GM12875 (cell line): ENCODE data around the gene FPR3.

Experiments
- H3K4me3 ChIP-seq: one replicate; pipeline ENCODE4 v1.5.1; 2011; ENCODE audit warnings: low read depth, low read length, control low read depth
- CTCF ChIP-seq: IDR thresholded peaks from 2 replicates; pipeline ENCODE4 v1.5.1; 2011; ENCODE audit warnings: low read depth, mild to moderate bottlenecking, control low read depth, inconsistent platforms, low read length, moderate library complexity, borderline replicate concordance; ENCODE audit not compliant: insufficient read depth

FPR3 gene

DNA sequence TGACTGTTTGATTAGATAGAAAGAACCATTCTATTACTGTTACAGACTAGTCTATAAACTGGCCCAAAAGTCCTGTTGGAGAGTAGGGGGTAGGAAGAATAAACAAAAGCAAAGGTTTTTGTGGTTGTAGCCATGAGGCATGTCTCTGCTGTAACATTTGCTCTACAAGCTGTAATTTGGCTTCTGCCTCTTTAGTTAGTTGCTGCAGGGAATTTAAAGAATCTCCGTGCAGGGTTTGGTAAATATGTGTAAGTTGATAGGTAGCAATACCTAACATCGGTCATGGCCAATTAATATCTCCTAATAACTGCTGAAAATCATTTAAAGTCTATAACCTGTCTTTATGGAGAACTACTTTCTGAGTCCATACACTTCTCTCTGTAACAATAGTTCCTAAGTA lies 13.0 kb downstream of the FPR3 start:
- H3K4me3 ChIP-seq: no peak overlapping the region
- TF ChIP-seq CTCF: no peak

GRCh38 chr19:51808333-51808986 lies 13.5 kb downstream of the FPR3 start:
- TF ChIP-seq CTCF: no peak
- H3K4me3 ChIP-seq: no peak overlapping the region

- TF ChIP-seq CTCF: no peak
These were observed 14.8 kb downstream of the FPR3 start for GRCh38 chr19:51809787-51810186.

DNA sequence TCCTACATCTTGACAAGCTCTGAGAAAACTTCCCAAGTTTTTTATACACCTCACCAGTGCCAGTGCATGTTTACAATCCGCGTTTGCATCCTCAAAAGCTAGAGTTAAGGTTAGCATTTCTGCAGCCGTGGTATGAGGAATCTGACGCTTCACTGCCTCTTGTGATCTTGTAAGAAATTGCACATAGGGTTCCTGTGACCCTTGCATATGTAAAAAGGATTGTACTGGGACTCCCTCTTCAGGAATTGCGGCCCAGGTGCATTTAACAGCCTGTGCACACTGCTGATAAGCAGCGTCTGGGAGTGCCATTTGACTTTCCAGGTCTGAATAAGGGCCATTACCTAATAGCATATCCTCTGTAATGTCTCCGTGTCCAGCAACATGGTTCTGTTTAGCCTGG lies 15.3 kb downstream of the FPR3 start:
- H3K4me3 ChIP-seq: no peak overlapping the region
- no peak for TF ChIP-seq CTCF

More at GRCh38 chr19:51809787-51810186, 14.8 kb downstream of the FPR3 start:
- no peak overlapping the region for H3K4me3 ChIP-seq

- H3K4me3 ChIP-seq: no peak overlapping the region
- no peak for TF ChIP-seq CTCF
These were observed 16.4 kb downstream of the FPR3 start for GRCh38 chr19:51811344-51811743.

DNA sequence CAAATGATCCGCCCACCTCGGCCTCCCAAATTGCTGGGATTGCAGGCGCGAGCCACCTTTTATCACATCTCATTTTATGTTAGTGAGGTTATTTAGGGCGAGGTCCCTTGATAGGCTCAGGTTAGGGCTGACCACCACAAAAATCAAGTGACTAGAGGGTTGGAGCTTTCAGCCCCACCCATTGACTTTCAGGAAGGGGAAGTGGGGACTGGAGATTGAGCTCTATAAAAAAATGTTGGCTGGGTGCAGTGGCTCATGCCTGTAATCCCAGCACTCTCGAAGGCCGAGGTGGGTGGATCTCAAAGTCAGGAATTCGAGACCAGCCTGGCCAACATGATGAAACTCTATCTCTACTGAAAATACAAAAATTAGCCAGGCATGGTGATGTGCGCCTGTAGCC lies 20.1 kb downstream of the FPR3 start:
- no peak for TF ChIP-seq CTCF
- no peak overlapping the region for H3K4me3 ChIP-seq

DNA sequence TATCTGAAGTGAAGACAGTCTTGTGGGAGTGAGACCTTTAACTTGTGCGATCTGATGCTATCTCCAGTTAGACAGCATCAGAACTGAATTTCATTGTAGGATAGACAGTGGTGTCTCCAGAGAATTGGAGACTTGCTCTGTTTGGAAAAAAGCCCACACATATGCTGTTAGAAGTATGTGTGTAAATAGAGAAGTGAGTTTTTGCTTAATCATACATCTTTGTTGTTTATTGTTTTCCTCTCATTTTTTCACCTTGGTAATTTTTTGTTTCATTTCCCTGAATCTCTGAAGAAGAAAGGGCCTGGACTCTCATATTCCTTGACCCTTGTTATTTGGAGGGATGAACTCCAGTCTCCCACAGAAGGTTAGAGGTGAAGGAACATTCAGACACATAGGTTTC lies 21.8 kb downstream of the FPR3 start:
- H3K4me3 ChIP-seq: no peak overlapping the region
- no peak for TF ChIP-seq CTCF
